ENCODE measurements around the gene COL27A1.

Gene COL27A1

GRCh38 chr9:114342755-114343440, 187.6 kb downstream of the COL27A1 start:
- DNase-seq (ENCODE audit: low read depth) = no peak

- DNase-seq (ENCODE audit: low read depth) = no peak
Observed at GRCh38 chr9:114343471-114344187, 188.3 kb downstream of the COL27A1 start.

- no peak for DNase-seq (ENCODE audit: low read depth)
Observed at GRCh38 chr9:114344188-114344566, 188.8 kb downstream of the COL27A1 start.

- no peak for DNase-seq (ENCODE audit: low read depth)
Observed at GRCh38 chr9:114344692-114345091, 189.4 kb downstream of the COL27A1 start.

GRCh38 chr9:114345493-114346065, 190.2 kb downstream of the COL27A1 start:
- no peak for DNase-seq (ENCODE audit: low read depth)

GRCh38 chr9:114346146-114346545, 190.8 kb downstream of the COL27A1 start:
- no peak for DNase-seq (ENCODE audit: low read depth)

GRCh38 chr9:114347675-114348074, 192.3 kb downstream of the COL27A1 start:
- DNase-seq (ENCODE audit: low read depth) = no peak

GRCh38 chr9:114348261-114348905, 193.0 kb downstream of the COL27A1 start:
- no peak for DNase-seq (ENCODE audit: low read depth)

- DNase-seq (ENCODE audit: low read depth) = peak; percentile 97
Observed at GRCh38 chr9:114348906-114349482, 193.7 kb downstream of the COL27A1 start.

GRCh38 chr9:114349713-114350480, 194.6 kb downstream of the COL27A1 start:
- no peak for DNase-seq (ENCODE audit: low read depth)

GRCh38 chr9:114350636-114351401, 195.5 kb downstream of the COL27A1 start:
- DNase-seq (ENCODE audit: low read depth) = no peak

- no peak for DNase-seq (ENCODE audit: low read depth)
Observed at GRCh38 chr9:114351932-114352331, 196.6 kb downstream of the COL27A1 start.

GRCh38 chr9:114355821-114356220, 200.5 kb downstream of the COL27A1 start:
- no peak for DNase-seq (ENCODE audit: low read depth)

GRCh38 chr9:114356792-114357191, 201.5 kb downstream of the COL27A1 start:
- DNase-seq (ENCODE audit: low read depth) = no peak

- DNase-seq (ENCODE audit: low read depth) = no peak
Observed at GRCh38 chr9:114357360-114357759, 202.0 kb downstream of the COL27A1 start.

GRCh38 chr9:114357911-114358328, 202.6 kb downstream of the COL27A1 start:
- DNase-seq (ENCODE audit: low read depth) = no peak

GRCh38 chr9:114359801-114360200, 204.5 kb downstream of the COL27A1 start:
- no peak for DNase-seq (ENCODE audit: low read depth)

- no peak for DNase-seq (ENCODE audit: low read depth)
Observed at GRCh38 chr9:114361542-114361941, 206.2 kb downstream of the COL27A1 start.

Measured in stromal cell of bone marrow (primary cell).